ENCODE measurements around the gene PTPRN2.

PTPRN2 gene

GRCh38 chr7:157528785-157529341 lies 1058.8 kb downstream of the PTPRN2 start:
- Histone ChIP-seq H3K27ac (replicated peaks; ENCODE audit: low read length) (no peak overlapping the region), H2AK5ac (ENCODE audit: low read depth, low read length) (peak overlapping the region; percentile 62), H3K36me3 (replicated peaks in 1 of 2; ENCODE audit: control insufficient read depth in 2 of 2, insufficient read depth in 2 of 2, low read length in 2 of 2) (no peaks in the 10 kb centered on the region), H3K4me2 (ENCODE audit: insufficient read depth, low read length, poor library complexity, severe bottlenecking) (no peak overlapping the region), H3K4ac (ENCODE audit: low read length) (peak overlapping the region; percentile 70), H2BK120ac (ENCODE audit: low read depth, low read length) (peak overlapping the region; percentile 66), H3K14ac (ENCODE audit: low read length) (no peak overlapping the region), H3K4me3 (ENCODE audit: low read length in 2 of 2) (no peak overlapping the region), H2AFZ (ENCODE audit: low read length) (no peak overlapping the region), H3K9ac (ENCODE audit: low read depth, low read length, poor library complexity) (peak overlapping the region; percentile 30), H3K23ac (ENCODE audit: low read depth, low read length, poor library complexity) (peak overlapping the region; percentile 29), H2BK5ac (ENCODE audit: low read length) (no peak overlapping the region), H3K4me1 (ENCODE audit: control insufficient read depth in 2 of 2, insufficient read depth in 1 of 2, low read depth in 1 of 2, low read length in 2 of 2) (peaks cover 0 to 10% of the 10 kb centered on the region in 2 donors), H3K27me3 (ENCODE audit: control insufficient read depth in 3 of 3, insufficient read depth in 3 of 3, low read depth in 1 of 3, low read length in 3 of 3) (no peaks in the 10 kb centered on the region), H3K18ac (ENCODE audit: low read length) (peak overlapping the region; percentile 80), H4K8ac (ENCODE audit: low read depth, low read length) (no peak overlapping the region), H4K91ac (ENCODE audit: low read depth, low read length, poor library complexity) (no peak overlapping the region), H2BK15ac (ENCODE audit: low read length) (no peak overlapping the region), H2BK12ac (ENCODE audit: low read length) (no peak overlapping the region), H3K9me3 (replicated peaks in 1 of 2; ENCODE audit: control insufficient read depth in 2 of 2, insufficient read depth in 1 of 2, low read depth in 1 of 2, low read length in 2 of 2) (peaks cover 7 to 24% of the 10 kb centered on the region in 2 donors), H3K79me1 (ENCODE audit: low read depth, low read length) (no peaks in the 10 kb centered on the region)
- DNase-seq (ENCODE audit: low spot score), result no peak
- no CpG with 5 or more reads among the region's 19 CpGs for WGBS, 2 donors (ENCODE audit: extremely low coverage in 2 of 2, insufficient read length in 2 of 2, insufficient replicate concordance in 1 of 2)

GRCh38 chr7:157527686-157528085 lies 1059.9 kb downstream of the PTPRN2 start:
- Histone ChIP-seq H2BK120ac (ENCODE audit: low read depth, low read length) (peak overlapping the region; percentile 69), H3K4me3 (ENCODE audit: low read length in 2 of 2) (no peak overlapping the region), H3K36me3 (replicated peaks in 1 of 2; ENCODE audit: control insufficient read depth in 2 of 2, insufficient read depth in 2 of 2, low read length in 2 of 2) (no peaks in the 10 kb centered on the region), H2AFZ (ENCODE audit: low read length) (no peak overlapping the region), H3K9me3 (replicated peaks in 1 of 2; ENCODE audit: control insufficient read depth in 2 of 2, insufficient read depth in 1 of 2, low read depth in 1 of 2, low read length in 2 of 2) (peaks cover 7 to 13% of the 10 kb centered on the region in 2 donors), H3K18ac (ENCODE audit: low read length) (peak overlapping the region; percentile 89), H3K14ac (ENCODE audit: low read length) (peak overlapping the region; percentile 65), H3K4me1 (ENCODE audit: control insufficient read depth in 2 of 2, insufficient read depth in 1 of 2, low read depth in 1 of 2, low read length in 2 of 2) (peaks cover 0 to 10% of the 10 kb centered on the region in 2 donors), H3K27ac (replicated peaks; ENCODE audit: low read length) (no peak overlapping the region), H3K23ac (ENCODE audit: low read depth, low read length, poor library complexity) (peak overlapping the region; percentile 23), H2AK5ac (ENCODE audit: low read depth, low read length) (peak overlapping the region; percentile 60), H3K79me1 (ENCODE audit: low read depth, low read length) (no peaks in the 10 kb centered on the region), H2BK12ac (ENCODE audit: low read length) (peak overlapping the region; percentile 52), H3K4me2 (ENCODE audit: insufficient read depth, low read length, poor library complexity, severe bottlenecking) (no peak overlapping the region), H3K4ac (ENCODE audit: low read length) (no peak overlapping the region), H2BK5ac (ENCODE audit: low read length) (peak overlapping the region; percentile 28), H3K9ac (ENCODE audit: low read depth, low read length, poor library complexity) (peak overlapping the region; percentile 73), H4K91ac (ENCODE audit: low read depth, low read length, poor library complexity) (no peak overlapping the region), H3K27me3 (ENCODE audit: control insufficient read depth in 3 of 3, insufficient read depth in 3 of 3, low read depth in 1 of 3, low read length in 3 of 3) (no peaks in the 10 kb centered on the region), H2BK15ac (ENCODE audit: low read length) (peak overlapping the region; percentile 69), H4K8ac (ENCODE audit: low read depth, low read length) (no peak overlapping the region)
- no CpG with 5 or more reads among the region's 19 CpGs for WGBS, 2 donors (ENCODE audit: extremely low coverage in 2 of 2, insufficient read length in 2 of 2, insufficient replicate concordance in 1 of 2)
- no peak for DNase-seq (ENCODE audit: low spot score)

GRCh38 chr7:157526913-157527634 lies 1060.5 kb downstream of the PTPRN2 start:
- Histone ChIP-seq H4K8ac (ENCODE audit: low read depth, low read length) (no peak overlapping the region), H3K9ac (ENCODE audit: low read depth, low read length, poor library complexity) (no peak overlapping the region), H2BK5ac (ENCODE audit: low read length) (peak overlapping the region; percentile 28), H3K4ac (ENCODE audit: low read length) (peak overlapping the region; percentile 42), H3K23ac (ENCODE audit: low read depth, low read length, poor library complexity) (peak overlapping the region; percentile 43), H3K4me3 (ENCODE audit: low read length in 2 of 2) (no peak overlapping the region), H3K18ac (ENCODE audit: low read length) (peak overlapping the region; percentile 85), H3K27ac (replicated peaks; ENCODE audit: low read length) (no peak overlapping the region), H2BK120ac (ENCODE audit: low read depth, low read length) (no peak overlapping the region), H2BK15ac (ENCODE audit: low read length) (peak overlapping the region; percentile 69), H3K36me3 (replicated peaks in 1 of 2; ENCODE audit: control insufficient read depth in 2 of 2, insufficient read depth in 2 of 2, low read length in 2 of 2) (no peaks in the 10 kb centered on the region), H3K4me2 (ENCODE audit: insufficient read depth, low read length, poor library complexity, severe bottlenecking) (no peak overlapping the region), H3K9me3 (replicated peaks in 1 of 2; ENCODE audit: control insufficient read depth in 2 of 2, insufficient read depth in 1 of 2, low read depth in 1 of 2, low read length in 2 of 2) (peaks cover 6 to 9% of the 10 kb centered on the region in 2 donors), H3K79me1 (ENCODE audit: low read depth, low read length) (no peaks in the 10 kb centered on the region), H2BK12ac (ENCODE audit: low read length) (peak overlapping the region; percentile 52), H2AFZ (ENCODE audit: low read length) (no peak overlapping the region), H2AK5ac (ENCODE audit: low read depth, low read length) (peak overlapping the region; percentile 60), H4K91ac (ENCODE audit: low read depth, low read length, poor library complexity) (no peak overlapping the region), H3K4me1 (ENCODE audit: control insufficient read depth in 2 of 2, insufficient read depth in 1 of 2, low read depth in 1 of 2, low read length in 2 of 2) (peaks cover 0 to 10% of the 10 kb centered on the region in 2 donors), H3K27me3 (ENCODE audit: control insufficient read depth in 3 of 3, insufficient read depth in 3 of 3, low read depth in 1 of 3, low read length in 3 of 3) (no peaks in the 10 kb centered on the region), H3K14ac (ENCODE audit: low read length) (no peak overlapping the region)
- no peak for DNase-seq (ENCODE audit: low spot score)
- no CpG with 5 or more reads among the region's 23 CpGs for WGBS, 2 donors (ENCODE audit: extremely low coverage in 2 of 2, insufficient read length in 2 of 2, insufficient replicate concordance in 1 of 2)
